NB4 (cell line): ENCODE results near the gene LTBP1.

ENCODE experiments used
- MYC ChIP-seq: IDR thresholded peaks from 2 replicates; pipeline ENCODE4 v1.6.1; 2011; ENCODE audit warnings: low read depth, low read length
- POLR2A ChIP-seq: IDR thresholded peaks from 2 replicates; pipeline ENCODE4 v1.6.1; 2011; ENCODE audit warnings: mild to moderate bottlenecking; ENCODE audit not compliant: insufficient read length; ENCODE audit errors: extremely low read depth
- TF ChIP-seq, protein P1 (sequence below): IDR thresholded peaks from one replicate; pipeline ENCODE4 v1.5.1; 2012; ENCODE audit warnings: low read depth, low read length
- TF ChIP-seq, protein P2 (sequence below): IDR thresholded peaks from 2 replicates; pipeline ENCODE4 v1.6.1; 2011; ENCODE audit warnings: low read depth, low read length

DNA sequence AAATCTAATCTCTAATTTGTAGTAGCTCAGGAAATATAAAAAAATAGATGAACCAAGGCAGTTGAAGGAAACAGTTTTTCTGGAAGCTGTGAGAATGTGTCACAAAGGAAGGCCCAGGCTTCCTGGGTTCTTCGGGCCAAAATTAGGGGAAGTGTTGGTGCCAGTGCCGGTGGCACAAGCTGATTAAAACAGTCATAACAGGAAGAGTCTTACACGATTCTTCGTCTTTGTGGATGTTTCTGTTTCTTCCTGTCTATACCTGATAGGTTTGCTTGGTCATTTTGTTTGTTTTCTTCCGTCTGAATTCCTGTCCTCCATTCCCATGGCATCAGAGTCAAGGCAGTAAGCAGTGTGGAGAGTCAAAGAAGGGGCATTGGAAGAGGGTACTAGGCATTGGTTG lies 294.3 kb downstream of the LTBP1 start:
- TF ChIP-seq, protein P1, sequence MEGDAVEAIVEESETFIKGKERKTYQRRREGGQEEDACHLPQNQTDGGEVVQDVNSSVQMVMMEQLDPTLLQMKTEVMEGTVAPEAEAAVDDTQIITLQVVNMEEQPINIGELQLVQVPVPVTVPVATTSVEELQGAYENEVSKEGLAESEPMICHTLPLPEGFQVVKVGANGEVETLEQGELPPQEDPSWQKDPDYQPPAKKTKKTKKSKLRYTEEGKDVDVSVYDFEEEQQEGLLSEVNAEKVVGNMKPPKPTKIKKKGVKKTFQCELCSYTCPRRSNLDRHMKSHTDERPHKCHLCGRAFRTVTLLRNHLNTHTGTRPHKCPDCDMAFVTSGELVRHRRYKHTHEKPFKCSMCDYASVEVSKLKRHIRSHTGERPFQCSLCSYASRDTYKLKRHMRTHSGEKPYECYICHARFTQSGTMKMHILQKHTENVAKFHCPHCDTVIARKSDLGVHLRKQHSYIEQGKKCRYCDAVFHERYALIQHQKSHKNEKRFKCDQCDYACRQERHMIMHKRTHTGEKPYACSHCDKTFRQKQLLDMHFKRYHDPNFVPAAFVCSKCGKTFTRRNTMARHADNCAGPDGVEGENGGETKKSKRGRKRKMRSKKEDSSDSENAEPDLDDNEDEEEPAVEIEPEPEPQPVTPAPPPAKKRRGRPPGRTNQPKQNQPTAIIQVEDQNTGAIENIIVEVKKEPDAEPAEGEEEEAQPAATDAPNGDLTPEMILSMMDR, result no peak
- TF ChIP-seq POLR2A, result no peak
- no peak for TF ChIP-seq MYC
- TF ChIP-seq, protein P2, sequence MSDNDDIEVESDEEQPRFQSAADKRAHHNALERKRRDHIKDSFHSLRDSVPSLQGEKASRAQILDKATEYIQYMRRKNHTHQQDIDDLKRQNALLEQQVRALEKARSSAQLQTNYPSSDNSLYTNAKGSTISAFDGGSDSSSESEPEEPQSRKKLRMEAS, result no peak
